Esophagus muscularis mucosa (tissue), 4 donors: ENCODE results near the gene MISP. TPM values are rescaled to one million over a fixed set of nuclear protein-coding genes. Genes with fewer than 3 reads are reported as not detected.

ENCODE experiments used
- DNase-seq: peaks from one replicate; pipeline ENCODE4 v3.0.0-alpha.2; 2017; ENCODE audit errors: extremely low spot score
- H3K27ac ChIP-seq, 4 donors: fragments of 200-600 bp; sonication (generic); replicated peaks in 1 of 4; 1 replicate in 3 of 4; 2 replicates in 1 of 4; pipeline ENCODE4 v1.5.1; 2016 to 2019; ENCODE audit warnings: mild to moderate bottlenecking in 1 of 4
- H3K27me3 ChIP-seq, 4 donors: fragments of 200-600 bp; sonication (generic); one replicate each; pipeline versions ENCODE4 v1.5.1 to v1.6.0; 2016 to 2019
- H3K36me3 ChIP-seq, 4 donors: fragments of 200-600 bp; sonication (generic); one replicate each; pipeline ENCODE4 v1.5.1; 2016 to 2019
- H3K4me1 ChIP-seq, 4 donors: fragments of 200-600 bp; sonication (generic); one replicate each; pipeline ENCODE4 v1.5.1; 2016 to 2019
- H3K4me3 ChIP-seq, 4 donors: fragments of 200-600 bp; sonication (generic); 1 replicate in 2 of 4; 2 replicates in 2 of 4; pipeline ENCODE4 v1.5.1; 2016 to 2019; ENCODE audit warnings: mild to moderate bottlenecking in 4 of 4, moderate library complexity in 1 of 4
- H3K9me3 ChIP-seq, 4 donors: fragments of 200-600 bp; sonication (generic); 1 replicate in 3 of 4; 2 replicates in 1 of 4; pipeline ENCODE4 v1.5.1; 2016 to 2019
- EP300 ChIP-seq: sonication (generic); formaldehyde crosslinking; IDR thresholded peaks from one replicate; pipeline ENCODE4 v1.6.1; 2017; ENCODE audit warnings: antibody characterized with exemption
- POLR2A ChIP-seq: fragments of 450-650 bp; IDR thresholded peaks from one replicate; pipeline ENCODE4 v1.6.1; 2017; ENCODE audit warnings: antibody characterized with exemption, moderate library complexity, mild to moderate bottlenecking, low read depth
- POLR2AphosphoS5 ChIP-seq, 2 donors: sonication (generic); formaldehyde crosslinking; IDR thresholded peaks; one replicate each; pipeline ENCODE4 v1.6.1; 2017; ENCODE audit warnings: antibody characterized with exemption in 2 of 2
- WGBS: methylation state at CpG from one replicate; pipeline ENCODE4 v1.1.5; 2018; 5-methylcytosine and 5-hydroxymethylcytosine counted together
- intact Hi-C: fragments of 100-400 bp; cut with DNase I; formaldehyde crosslinking; loops from one replicate; pipeline ENCODE4 v1.15.1; 2023
- total RNA-seq, 4 donors: library from RNA; depleted of rRNA; stranded (reverse); fragments of >200 nt; gene quantifications; one replicate each; pipeline versions ENCODE4 v1.1.0 to v1.2.1, GENCODE V29; 2016
- TF ChIP-seq, protein P1 (sequence below), 3 experiments: fragments of 200-600 bp in 2 of 3; fragments of 450-650 bp in 1 of 3; sonication (generic) in 2 of 3; IDR thresholded peaks; one replicate each; pipeline ENCODE4 v1.5.1; 2017 to 2019; ENCODE audit warnings: antibody characterized with exemption in 3 of 3, mild to moderate bottlenecking in 2 of 3, moderate library complexity in 1 of 3

The MISP gene
- total RNA-seq, 4 donors from 2014 or later = 2.0 TPM; not detected in 3

DNA sequence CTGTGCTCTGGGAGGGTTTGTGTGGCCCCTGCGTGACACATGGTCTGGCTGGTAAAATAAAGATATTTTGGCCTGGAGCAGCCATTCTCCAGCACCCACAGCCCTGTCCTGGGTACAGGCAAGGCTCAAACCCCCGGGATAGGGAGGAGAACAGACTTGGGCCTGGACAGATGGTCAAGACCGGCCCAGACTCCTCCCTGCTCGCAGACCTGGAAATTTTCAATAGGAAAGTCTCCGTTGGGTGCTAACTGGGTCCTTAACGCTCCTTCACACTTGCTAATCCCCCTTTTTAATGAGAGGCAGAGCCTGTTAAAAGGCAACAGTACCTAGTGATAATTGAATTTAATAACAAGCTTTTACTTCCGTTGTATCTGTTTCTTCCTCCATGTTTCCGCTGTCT, 39.7 kb upstream of the MISP start:
- DNase-seq = no peak
- peaks cover 0 to 10% (median 0%) of the 10 kb centered on the region in 4 donors for H3K27me3 ChIP-seq
- H3K27ac ChIP-seq = peak overlapping the region; percentile 81 to 86 (median 84)
- intact Hi-C loops = no loop called here
- H3K4me1 ChIP-seq = peaks cover 20 to 44% (median 34%) of the 10 kb centered on the region in 4 donors
- H3K36me3 ChIP-seq = peaks cover 0 to 4% (median 2%) of the 10 kb centered on the region in 4 donors
- peaks cover 0 to 9% (median 4%) of the 10 kb centered on the region in 4 donors for H3K9me3 ChIP-seq
- no peak for TF ChIP-seq POLR2A
- TF ChIP-seq POLR2AphosphoS5 (IDR thresholded peaks at IDR 0.05) = no peak
- TF ChIP-seq, protein P1, sequence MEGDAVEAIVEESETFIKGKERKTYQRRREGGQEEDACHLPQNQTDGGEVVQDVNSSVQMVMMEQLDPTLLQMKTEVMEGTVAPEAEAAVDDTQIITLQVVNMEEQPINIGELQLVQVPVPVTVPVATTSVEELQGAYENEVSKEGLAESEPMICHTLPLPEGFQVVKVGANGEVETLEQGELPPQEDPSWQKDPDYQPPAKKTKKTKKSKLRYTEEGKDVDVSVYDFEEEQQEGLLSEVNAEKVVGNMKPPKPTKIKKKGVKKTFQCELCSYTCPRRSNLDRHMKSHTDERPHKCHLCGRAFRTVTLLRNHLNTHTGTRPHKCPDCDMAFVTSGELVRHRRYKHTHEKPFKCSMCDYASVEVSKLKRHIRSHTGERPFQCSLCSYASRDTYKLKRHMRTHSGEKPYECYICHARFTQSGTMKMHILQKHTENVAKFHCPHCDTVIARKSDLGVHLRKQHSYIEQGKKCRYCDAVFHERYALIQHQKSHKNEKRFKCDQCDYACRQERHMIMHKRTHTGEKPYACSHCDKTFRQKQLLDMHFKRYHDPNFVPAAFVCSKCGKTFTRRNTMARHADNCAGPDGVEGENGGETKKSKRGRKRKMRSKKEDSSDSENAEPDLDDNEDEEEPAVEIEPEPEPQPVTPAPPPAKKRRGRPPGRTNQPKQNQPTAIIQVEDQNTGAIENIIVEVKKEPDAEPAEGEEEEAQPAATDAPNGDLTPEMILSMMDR (IDR thresholded peaks at IDR 0.05) = no peak
- no peak for TF ChIP-seq EP300
- 82% methylated on average over 8 of the region's 8 CpGs for WGBS
- peak overlapping the region in 1 of 4 donors; percentile 95 for H3K4me3 ChIP-seq

DNA sequence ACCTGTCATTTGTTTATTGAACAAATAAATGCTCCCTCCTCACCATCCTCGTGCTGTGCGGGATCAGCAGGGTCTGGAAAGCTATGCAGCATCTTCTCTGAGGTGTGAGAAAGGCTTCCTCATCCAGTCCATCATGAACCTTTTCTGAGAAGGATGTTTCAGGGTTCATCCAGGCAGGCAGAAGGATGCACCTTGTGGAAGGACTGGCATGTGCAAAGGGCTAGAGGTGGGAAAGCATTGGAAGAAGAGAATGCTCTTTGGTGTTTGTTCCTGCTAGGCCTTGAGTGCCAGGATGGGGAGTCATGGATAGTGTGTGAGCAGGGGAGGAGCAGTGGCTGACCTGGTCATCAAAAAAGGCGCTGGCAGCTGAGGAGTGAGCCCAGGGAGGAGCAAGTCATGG, 35.6 kb upstream of the MISP start:
- no peak for DNase-seq
- TF ChIP-seq, protein P1 (IDR thresholded peaks at IDR 0.05) = no peak
- TF ChIP-seq POLR2AphosphoS5 (IDR thresholded peaks at IDR 0.05) = no peak
- TF ChIP-seq POLR2A = no peak
- no peak for TF ChIP-seq EP300
- peaks cover 0 to 35% (median 11%) of the 10 kb centered on the region in 4 donors for H3K27me3 ChIP-seq
- peaks cover 0 to 9% (median 2%) of the 10 kb centered on the region in 4 donors for H3K9me3 ChIP-seq
- H3K27ac ChIP-seq = no peak overlapping the region
- peaks cover 16 to 34% (median 31%) of the 10 kb centered on the region in 4 donors for H3K4me1 ChIP-seq
- H3K36me3 ChIP-seq = peaks cover 0 to 4% (median 4%) of the 10 kb centered on the region in 4 donors
- WGBS = 96% methylated on average over 3 of the region's 3 CpGs
- intact Hi-C loops = no loop called here
- H3K4me3 ChIP-seq = no peak overlapping the region

DNA sequence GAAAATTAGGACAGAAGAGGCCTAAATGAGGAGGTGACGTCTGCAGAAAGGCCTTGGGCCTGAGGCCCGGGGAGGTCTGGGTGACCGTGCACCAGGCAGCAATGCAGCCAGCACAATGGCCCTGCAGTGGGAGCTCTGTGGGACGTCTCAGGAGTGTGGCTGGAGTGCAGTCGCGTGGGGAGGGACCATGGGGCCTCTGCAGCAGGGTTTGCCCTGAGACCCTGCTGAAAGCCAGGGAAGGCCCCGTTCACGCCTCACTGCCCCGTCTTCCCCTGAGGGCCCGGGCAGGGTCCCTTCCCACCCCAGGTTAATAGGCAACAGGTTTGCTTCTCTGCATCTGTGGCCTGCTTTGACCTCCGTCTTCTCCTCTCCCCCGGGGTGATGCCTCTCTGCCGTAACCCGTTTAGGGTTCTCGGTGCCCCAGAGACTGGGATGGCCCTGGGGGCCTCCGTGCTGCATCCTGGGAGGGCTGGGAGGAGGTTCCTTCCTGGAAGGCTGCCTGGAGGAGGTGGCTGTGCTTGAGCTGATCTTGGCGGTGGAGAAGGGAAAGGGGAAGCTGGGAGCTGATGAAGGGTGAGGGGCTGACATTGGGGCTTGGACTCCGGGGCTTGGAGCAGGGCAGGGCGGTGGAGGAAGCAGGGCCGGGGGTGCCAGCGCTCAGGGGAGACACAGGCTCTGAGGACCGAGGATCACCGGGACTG, 32.5 kb upstream of the MISP start:
- peaks cover 0 to 4% (median 4%) of the 10 kb centered on the region in 4 donors for H3K36me3 ChIP-seq
- H3K27me3 ChIP-seq = peaks cover 0 to 38% (median 11%) of the 10 kb centered on the region in 4 donors
- intact Hi-C loops = no loop called here
- no peak for DNase-seq
- TF ChIP-seq EP300 (no peak), POLR2A (no peak)
- WGBS = 59% methylated on average over 12 of the region's 23 CpGs
- peaks cover 0 to 9% (median 2%) of the 10 kb centered on the region in 4 donors for H3K9me3 ChIP-seq
- H3K27ac ChIP-seq = peak overlapping the region; percentile 70 to 83 (median 76)
- H3K4me3 ChIP-seq = peak overlapping the region in 3 of 4 donors; percentile 30 to 51 (median 35)
- H3K4me1 ChIP-seq = peaks cover 19 to 43% (median 42%) of the 10 kb centered on the region in 4 donors

DNA sequence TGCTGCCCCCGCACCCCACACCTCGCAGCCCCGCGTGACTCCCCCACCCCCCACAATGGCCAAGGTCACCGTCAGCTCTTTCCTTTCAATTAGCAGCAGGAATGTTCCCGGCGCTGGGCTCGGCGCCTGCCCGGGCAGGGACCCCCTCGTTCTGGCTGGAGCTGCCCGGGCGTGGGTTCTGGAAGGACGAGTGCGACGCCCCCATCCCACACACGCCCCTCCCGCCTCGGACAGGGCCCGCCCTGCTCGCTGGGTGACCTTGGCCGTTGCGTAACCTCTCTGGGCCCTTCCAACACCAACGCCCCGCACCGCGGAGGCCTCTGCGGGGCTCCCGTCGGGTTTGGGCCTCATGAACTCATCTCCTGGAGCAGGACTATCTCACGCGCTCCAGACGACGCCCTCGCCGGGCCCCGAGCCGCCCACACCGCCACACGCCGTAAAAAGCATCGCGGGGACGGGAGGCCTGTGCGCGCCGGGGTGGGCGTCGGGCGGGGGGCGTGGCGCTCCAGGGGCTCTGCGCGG, 31.9 kb upstream of the MISP start:
- no peak for DNase-seq
- intact Hi-C loops = no loop called here
- TF ChIP-seq EP300 (no peak), POLR2AphosphoS5 (IDR thresholded peaks at IDR 0.05) (peak; percentile 49 to 54), POLR2A (no peak)
- TF ChIP-seq, protein P1 (IDR thresholded peaks at IDR 0.05) = no peak
- 35% methylated on average over 13 of the region's 54 CpGs for WGBS
- Histone ChIP-seq H3K9me3 (peaks cover 0 to 9% (median 2%) of the 10 kb centered on the region in 4 donors), H3K36me3 (peaks cover 0 to 4% (median 4%) of the 10 kb centered on the region in 4 donors), H3K27me3 (peaks cover 0 to 38% (median 11%) of the 10 kb centered on the region in 4 donors), H3K27ac (peak overlapping the region; percentile 70 to 83 (median 76)), H3K4me3 (peak overlapping the region; percentile 4 to 51 (median 32)), H3K4me1 (peaks cover 19 to 43% (median 42%) of the 10 kb centered on the region in 4 donors)
